HL-60 (cell line): ENCODE data around the gene HECTD4.
"Not testable (repeated sequence)": the region's sequence is repeated elsewhere in the genome, so short reads cannot be mapped to it uniquely, and the experiment has no call there.

Source experiments
- DNase-seq, 2 experiments: peaks; one replicate each; pipeline ENCODE4 v3.0.0-alpha.2; 2010 to 2020; ENCODE audit warnings: low read depth in 1 of 2, low spot score in 1 of 2
- H3K27ac ChIP-seq: fragments of 250-450 bp; sonication (Bioruptor Pico); replicated peaks from 2 replicates; pipeline ENCODE4 v1.5.1; 2020; ENCODE audit warnings: mild to moderate bottlenecking, moderate library complexity
- H3K27me3 ChIP-seq: fragments of 250-450 bp; sonication (Bioruptor Pico); 2 replicates; pipeline ENCODE4 v1.5.1; 2021; ENCODE audit warnings: mild to moderate bottlenecking, moderate library complexity; ENCODE audit not compliant: insufficient read depth, poor library complexity, severe bottlenecking
- H3K4me3 ChIP-seq: replicated peaks from 2 replicates; pipeline ENCODE4 v1.5.1; 2011; ENCODE audit warnings: mild to moderate bottlenecking, control low read depth, low read length; ENCODE audit not compliant: insufficient read depth
- GABPA ChIP-seq: IDR thresholded peaks from 2 replicates; pipeline ENCODE4 v1.6.1; 2012; ENCODE audit warnings: low read depth
- POLR2AphosphoS5 ChIP-seq: IDR thresholded peaks from 2 replicates; pipeline ENCODE4 v1.6.1; 2012; ENCODE audit warnings: low read depth
- REST ChIP-seq: IDR thresholded peaks from 2 replicates; pipeline ENCODE4 v1.6.1; 2012; ENCODE audit warnings: low read depth; ENCODE audit not compliant: insufficient replicate concordance
- SPI1 ChIP-seq: IDR thresholded peaks from 2 replicates; pipeline ENCODE4 v1.6.1; 2012; ENCODE audit warnings: low read depth, mild to moderate bottlenecking, borderline replicate concordance
- TF ChIP-seq, protein P1 (sequence below): IDR thresholded peaks from one replicate; pipeline ENCODE4 v1.5.1; 2011; ENCODE audit warnings: low read length, control low read depth, inconsistent platforms; ENCODE audit not compliant: insufficient read depth

HECTD4 gene

DNA sequence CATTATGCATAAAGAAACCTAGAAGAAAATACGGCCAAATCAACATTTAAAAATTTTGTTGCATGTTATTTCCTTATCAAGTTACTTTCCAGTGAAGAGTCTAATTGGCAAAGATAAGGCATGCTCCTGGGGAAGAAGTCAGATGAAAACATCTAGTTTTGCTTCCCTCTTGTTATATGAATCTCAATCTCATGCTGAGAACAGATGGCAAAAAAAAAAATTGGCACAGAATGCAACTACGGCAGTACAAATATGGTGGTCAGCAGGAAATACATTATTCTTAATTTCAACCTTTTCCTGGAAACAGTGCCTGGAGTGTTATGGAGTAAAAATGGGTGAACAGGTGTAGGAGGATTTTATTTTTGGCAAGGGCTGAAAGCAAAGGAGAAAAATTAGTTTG is 32.8 kb downstream of the HECTD4 start:
- TF ChIP-seq, protein P1, sequence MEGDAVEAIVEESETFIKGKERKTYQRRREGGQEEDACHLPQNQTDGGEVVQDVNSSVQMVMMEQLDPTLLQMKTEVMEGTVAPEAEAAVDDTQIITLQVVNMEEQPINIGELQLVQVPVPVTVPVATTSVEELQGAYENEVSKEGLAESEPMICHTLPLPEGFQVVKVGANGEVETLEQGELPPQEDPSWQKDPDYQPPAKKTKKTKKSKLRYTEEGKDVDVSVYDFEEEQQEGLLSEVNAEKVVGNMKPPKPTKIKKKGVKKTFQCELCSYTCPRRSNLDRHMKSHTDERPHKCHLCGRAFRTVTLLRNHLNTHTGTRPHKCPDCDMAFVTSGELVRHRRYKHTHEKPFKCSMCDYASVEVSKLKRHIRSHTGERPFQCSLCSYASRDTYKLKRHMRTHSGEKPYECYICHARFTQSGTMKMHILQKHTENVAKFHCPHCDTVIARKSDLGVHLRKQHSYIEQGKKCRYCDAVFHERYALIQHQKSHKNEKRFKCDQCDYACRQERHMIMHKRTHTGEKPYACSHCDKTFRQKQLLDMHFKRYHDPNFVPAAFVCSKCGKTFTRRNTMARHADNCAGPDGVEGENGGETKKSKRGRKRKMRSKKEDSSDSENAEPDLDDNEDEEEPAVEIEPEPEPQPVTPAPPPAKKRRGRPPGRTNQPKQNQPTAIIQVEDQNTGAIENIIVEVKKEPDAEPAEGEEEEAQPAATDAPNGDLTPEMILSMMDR = no peak
- TF ChIP-seq SPI1 = no peak
- no peak for TF ChIP-seq GABPA
- no peak for TF ChIP-seq POLR2AphosphoS5
- no peak for TF ChIP-seq REST
- Histone ChIP-seq H3K4me3 (no peak overlapping the region), H3K27ac (no peak overlapping the region), H3K27me3 (no peaks in the 10 kb centered on the region)
- DNase-seq = no peak

GRCh38 chr12:112348926-112349325 is 33.3 kb downstream of the HECTD4 start:
- DNase-seq, H3K27ac ChIP-seq, H3K4me3 ChIP-seq, H3K27me3 ChIP-seq: not testable (repeated sequence)

- Histone ChIP-seq H3K27me3 (no peaks in the 10 kb centered on the region), H3K4me3 (no peak overlapping the region), H3K27ac (no peak overlapping the region)
- no peak for DNase-seq
- TF ChIP-seq GABPA (no peak), SPI1 (no peak), REST (no peak), POLR2AphosphoS5 (no peak)
- TF ChIP-seq, protein P1 = no peak
These were observed 34.6 kb downstream of the HECTD4 start for GRCh38 chr12:112347581-112347982.

- Histone ChIP-seq H3K27ac (no peak overlapping the region), H3K4me3 (no peak overlapping the region), H3K27me3 (no peaks in the 10 kb centered on the region)
- no peak for TF ChIP-seq POLR2AphosphoS5
- TF ChIP-seq GABPA = no peak
- TF ChIP-seq REST = no peak
- TF ChIP-seq, protein P1 = no peak
- no peak for TF ChIP-seq SPI1
- DNase-seq = no peak
These were observed 36.0 kb downstream of the HECTD4 start for GRCh38 chr12:112346194-112346593.
